Diencephalon (tissue), 1 donor: Measurements from ENCODE around the gene GIPC2. TPM values are rescaled to one million over a fixed set of nuclear protein-coding genes. Genes with fewer than 3 reads are reported as not detected.

ENCODE experiments used
- small RNA-seq: library from RNA; depleted of rRNA; stranded (forward); fragments of <200 nt; gene quantifications from one replicate; pipeline ENCODE3, GENCODE V24; 2014
- total RNA-seq: library from RNA; depleted of rRNA; stranded (reverse); fragments of >200 nt; gene quantifications from one replicate; pipeline ENCODE4 v1.2.3, GENCODE V29; 2014

GIPC2 gene
- total RNA-seq = 0.46 TPM

GRCh38 chr1:78045926-78046778 is at the start of gene GIPC2:
Gene GIPC2 (plus strand): TSS chr1:78045966. CDS start chr1:78046095, 129 bp downstream.

GRCh38 chr1:78004719-78005447 is 40.9 kb upstream of the GIPC2 start, which contains the start of gene DNAJB4:
Gene DNAJB4 (plus strand): TSS chr1:78004939. CDS start chr1:78005111, 172 bp downstream.

Small RNA genes lying within 50 kb of the gene (small RNA-seq; reads per million reads assigned to genes)
- gene AC103591.3 = 1.9 reads per million, percentile 86 among the genes with 10 or more reads in this experiment
- not detected for gene RNA5SP22
- not detected for gene RNU6-1102P

Other genes with a start within 250 kb of the GIPC2 start
- gene NEXN, start 157.3 kb upstream of the GIPC2 start, total RNA-seq = 1.2 TPM
- gene FUBP1, start 66.9 kb upstream of the GIPC2 start, total RNA-seq = 263 TPM
- gene DNAJB4, start 41.0 kb upstream of the GIPC2 start, total RNA-seq = 61.4 TPM